HCT116 (cell line): ENCODE measurements around the gene RETREG1. TPM values are rescaled to one million over a fixed set of nuclear protein-coding genes. Genes with fewer than 3 reads are reported as not detected.

Experiments
- ATAC-seq: fragments of 200-7000 bp; cut with Tn5 transposase; 2 replicates; pipeline ENCODE4 v1.9.1; 2020; ENCODE audit warnings: mild to moderate bottlenecking, moderate library complexity
- BruUV-seq: library from RNA; stranded (reverse); fragments of 400-500 nt; replicated peaks from 2 replicates; lab custom pipeline; 2021; lab: Mats Ljungman, UMichigan
- CTCF ChIA-PET: fragments of 300-600 bp; sonication (Branson Sonifier 250); formaldehyde crosslinking; loops from one replicate; lab custom pipeline; 2021; ENCODE audit warnings: antibody characterized with exemption; lab: Charles Lee
- POLR2A ChIA-PET: fragments of 300-600, 350-600 bp; sonication (Branson Sonifier 250); formaldehyde crosslinking; loops from one replicate; lab custom pipeline; 2021; ENCODE audit warnings: antibody characterized with exemption; lab: Charles Lee
- RAD21 ChIA-PET, 2 experiments: fragments of 300-600 bp; sonication (Branson Sonifier 250); formaldehyde crosslinking; loops; one replicate each; lab custom pipeline; 2023; ENCODE audit warnings: low total read pairs in 2 of 2; ENCODE audit not compliant: uncharacterized antibody in 2 of 2, unreplicated experiment in 2 of 2, low non-redundant PET in 1 of 2; lab: Charles Lee
- DNase-seq: peaks from one replicate; pipeline ENCODE4 v3.0.0-alpha.2; 2010; ENCODE audit warnings: low read depth, low spot score
- H2AFZ ChIP-seq: fragments of 200-600 bp; shearing (Covaris generic), sonication (generic); 2 replicates; pipeline ENCODE4 v1.6.1; 2017; ENCODE audit warnings: low read depth, mixed run types, mixed read lengths, antibody characterized with exemption, low read length; ENCODE audit not compliant: poor library complexity, severe bottlenecking
- H3K27ac ChIP-seq: 2 replicates; pipeline ENCODE4 v1.5.1; 2012; ENCODE audit warnings: low read depth, low read length
- H3K27me3 ChIP-seq: fragments of 200-600 bp; sonication (generic); 2 replicates; pipeline ENCODE4 v1.6.1; 2016; ENCODE audit warnings: mixed run types, low read length, mixed read lengths; ENCODE audit not compliant: insufficient read depth
- H3K36me3 ChIP-seq, 2 experiments: fragments of 200-500 bp in 1 of 2; fragments of 200-600 bp in 1 of 2; sonication (Bioruptor generic) in 1 of 2; sonication (generic) in 1 of 2; 2 replicates each; pipeline versions ENCODE4 v1.5.1 to v1.6.1; 2014 to 2016; ENCODE audit warnings: low read length in 2 of 2, inconsistent platforms in 1 of 2, mixed read lengths in 1 of 2, mixed run types in 1 of 2; ENCODE audit not compliant: insufficient read depth in 2 of 2, control insufficient read depth in 1 of 2
- H3K4me1 ChIP-seq, 2 experiments: fragments of 200-600 bp in 1 of 2; sonication (generic) in 1 of 2; 2 replicates each; pipeline versions ENCODE4 v1.5.1 to v1.6.1; 2012 to 2017; ENCODE audit warnings: low read length in 2 of 2, inconsistent platforms in 1 of 2, mild to moderate bottlenecking in 1 of 2, mixed read lengths in 1 of 2, mixed run types in 1 of 2, moderate library complexity in 1 of 2; ENCODE audit not compliant: insufficient read depth in 2 of 2, control insufficient read depth in 1 of 2
- H3K4me2 ChIP-seq: fragments of 200-600 bp; sonication (generic); 2 replicates; pipeline ENCODE4 v1.6.1; 2017; ENCODE audit warnings: mixed run types, low read length, mixed read lengths
- H3K4me3 ChIP-seq, 2 experiments: fragments of 200-600 bp in 1 of 2; sonication (generic) in 1 of 2; replicated peaks in 1 of 2; 2 replicates each; pipeline ENCODE4 v1.5.1; 2011 to 2016; ENCODE audit warnings: low read length in 2 of 2, control low read depth in 1 of 2, low read depth in 1 of 2, mild to moderate bottlenecking in 1 of 2, mixed read lengths in 1 of 2, mixed run types in 1 of 2
- H3K79me2 ChIP-seq: fragments of 200-600 bp; sonication (generic); 2 replicates; pipeline ENCODE4 v1.6.1; 2017; ENCODE audit warnings: mild to moderate bottlenecking, mixed run types, low read length, moderate library complexity, mixed read lengths; ENCODE audit not compliant: insufficient read depth
- H3K9ac ChIP-seq: fragments of 200-600 bp; sonication (generic); 2 replicates; pipeline ENCODE4 v1.6.1; 2016; ENCODE audit warnings: low read length, mixed read lengths
- H3K9me2 ChIP-seq: fragments of 200-600 bp; sonication (generic), shearing (Covaris generic); 2 replicates; pipeline ENCODE4 v1.6.1; 2017; ENCODE audit warnings: mixed run types, mild to moderate bottlenecking, moderate library complexity; ENCODE audit not compliant: insufficient read depth
- H3K9me3 ChIP-seq, 2 experiments: fragments of 200-500 bp in 1 of 2; fragments of 200-600 bp in 1 of 2; sonication (Bioruptor generic) in 1 of 2; sonication (generic) in 1 of 2; 2 replicates each; pipeline ENCODE4 v1.6.1; 2014 to 2017; ENCODE audit warnings: low read length in 2 of 2, mixed read lengths in 2 of 2, inconsistent platforms in 1 of 2, low read depth in 1 of 2, mild to moderate bottlenecking in 1 of 2, mixed run types in 1 of 2, moderate library complexity in 1 of 2; ENCODE audit not compliant: control insufficient read depth in 1 of 2, insufficient read depth in 1 of 2
- H4K20me1 ChIP-seq: fragments of 200-600 bp; sonication (generic), shearing (Covaris generic); 2 replicates; pipeline ENCODE4 v1.6.1; 2017; ENCODE audit warnings: mixed run types, mild to moderate bottlenecking, moderate library complexity; ENCODE audit not compliant: insufficient read depth
- CEBPB ChIP-seq: IDR thresholded peaks from 2 replicates; pipeline ENCODE4 v1.6.1; 2012; ENCODE audit warnings: low read depth
- CTCF ChIP-seq, 3 experiments: fragments of 200-600 bp in 1 of 3; sonication (generic) in 1 of 3; IDR thresholded peaks in 2 of 3; conservative IDR thresholded peaks in 1 of 3; 2 replicates each; pipeline ENCODE4 v1.5.1; 2012 to 2017; ENCODE audit warnings: low read depth in 2 of 3, low read length in 2 of 3, antibody characterized with exemption in 1 of 3, borderline replicate concordance in 1 of 3, control low read depth in 1 of 3, mild to moderate bottlenecking in 1 of 3, mixed read lengths in 1 of 3, mixed run types in 1 of 3, moderate library complexity in 1 of 3; ENCODE audit not compliant: insufficient read depth in 1 of 3
- EGR1 ChIP-seq: IDR thresholded peaks from 2 replicates; pipeline ENCODE4 v1.6.1; 2012; ENCODE audit warnings: low read depth
- ELF1 ChIP-seq: IDR thresholded peaks from 2 replicates; pipeline ENCODE4 v1.6.1; 2012; ENCODE audit warnings: low read depth, borderline replicate concordance
- EZH2 ChIP-seq: fragments of 200-600 bp; sonication (generic); IDR thresholded peaks from 2 replicates; pipeline ENCODE4 v1.6.1; 2017; ENCODE audit warnings: antibody characterized with exemption, mixed run types
- EZH2phosphoT487 ChIP-seq: fragments of 200-600 bp; IDR thresholded peaks from 2 replicates; pipeline ENCODE4 v1.6.1; 2018; ENCODE audit warnings: antibody characterized with exemption, borderline replicate concordance
- FOSL1 ChIP-seq: IDR thresholded peaks from 2 replicates; pipeline ENCODE4 v1.6.1; 2012; ENCODE audit warnings: low read depth
- JUND ChIP-seq: IDR thresholded peaks from 2 replicates; pipeline ENCODE4 v1.6.1; 2012
- MAX ChIP-seq: IDR thresholded peaks from 2 replicates; pipeline ENCODE4 v1.6.1; 2012
- POLR2AphosphoS5 ChIP-seq: IDR thresholded peaks from 2 replicates; pipeline ENCODE4 v1.6.1; 2011; ENCODE audit warnings: mild to moderate bottlenecking, low read depth, low read length, moderate library complexity
- RAD21 ChIP-seq: IDR thresholded peaks from 2 replicates; pipeline ENCODE4 v1.6.1; 2012; ENCODE audit warnings: low read depth, mild to moderate bottlenecking
- REST ChIP-seq: IDR thresholded peaks from 2 replicates; pipeline ENCODE4 v1.6.1; 2012; ENCODE audit warnings: low read depth
- SIN3A ChIP-seq: IDR thresholded peaks from 2 replicates; pipeline ENCODE4 v1.6.1; 2012; ENCODE audit warnings: low read depth
- SP1 ChIP-seq: IDR thresholded peaks from 2 replicates; pipeline ENCODE4 v1.6.1; 2012; ENCODE audit warnings: low read depth
- TCF7L2 ChIP-seq: IDR thresholded peaks from 2 replicates; pipeline ENCODE4 v1.7.0; 2011; ENCODE audit warnings: borderline replicate concordance, inconsistent platforms; ENCODE audit not compliant: insufficient read depth, insufficient read length; ENCODE audit errors: extremely low read depth
- ZFX ChIP-seq: fragments of 450-650 bp; IDR thresholded peaks from 2 replicates; pipeline ENCODE4 v1.6.1; 2017
- intact Hi-C: fragments of 100-400 bp; cut with micrococcal nuclease; formaldehyde crosslinking; loops from 2 replicates; pipeline ENCODE4 v1.10.0; 2022
- total RNA-seq: library from RNA; stranded (reverse); gene quantifications from one replicate; pipeline ENCODE4 v1.2.1, GENCODE V29; 2021; ENCODE audit not compliant: unreplicated experiment
- TF ChIP-seq, protein P1 (sequence below): IDR thresholded peaks from 2 replicates; pipeline ENCODE4 v1.6.1; 2011; ENCODE audit warnings: mild to moderate bottlenecking, low read length, moderate library complexity; ENCODE audit not compliant: insufficient replicate concordance; ENCODE audit errors: extremely low read depth

RETREG1 gene
- total RNA-seq, 1 experiment from 2014 or later, result 6.0 TPM

- CTCF ChIA-PET, result no interaction called here
- Histone ChIP-seq H3K27me3 (no peaks in the 10 kb centered on the region), H3K27ac (no peak overlapping the region), H3K9ac (no peak overlapping the region), H4K20me1 (no peaks in the 10 kb centered on the region), H3K9me3 (no peaks in the 10 kb centered on the region), H3K4me2 (no peak overlapping the region), H3K9me2 (no peaks in the 10 kb centered on the region), H2AFZ (no peak overlapping the region), H3K4me3 (no peak overlapping the region), H3K36me3 (no peaks in the 10 kb centered on the region), H3K4me1 (no peaks in the 10 kb centered on the region), H3K79me2 (no peaks in the 10 kb centered on the region)
- POLR2A ChIA-PET, result no interaction called here
- intact Hi-C loops, result loop anchor here (5.0 kb wide), 1 partner anchor 1750 kb away; no protein-coding TSS in a partner anchor
- DNase-seq (no peak), ATAC-seq (no peak)
- TF ChIP-seq REST, result no peak
- TF ChIP-seq RAD21, result no peak
- TF ChIP-seq CEBPB, result no peak
- no peak for TF ChIP-seq FOSL1
- TF ChIP-seq ZFX, result no peak
- TF ChIP-seq EZH2phosphoT487, result no peak
- TF ChIP-seq TCF7L2, result no peak
- no peak for TF ChIP-seq SP1
- TF ChIP-seq CTCF (IDR thresholded peaks at IDR 0.05 in 2 of 3, conservative IDR thresholded peaks at IDR 0.05 in 1 of 3; ENCODE audit: borderline replicate concordance in 1 of 3, insufficient read depth in 1 of 3, low read depth in 2 of 3, low read length in 2 of 3), result no peak
- TF ChIP-seq EZH2, result no peak
- TF ChIP-seq SIN3A, result no peak
- TF ChIP-seq, protein P1, sequence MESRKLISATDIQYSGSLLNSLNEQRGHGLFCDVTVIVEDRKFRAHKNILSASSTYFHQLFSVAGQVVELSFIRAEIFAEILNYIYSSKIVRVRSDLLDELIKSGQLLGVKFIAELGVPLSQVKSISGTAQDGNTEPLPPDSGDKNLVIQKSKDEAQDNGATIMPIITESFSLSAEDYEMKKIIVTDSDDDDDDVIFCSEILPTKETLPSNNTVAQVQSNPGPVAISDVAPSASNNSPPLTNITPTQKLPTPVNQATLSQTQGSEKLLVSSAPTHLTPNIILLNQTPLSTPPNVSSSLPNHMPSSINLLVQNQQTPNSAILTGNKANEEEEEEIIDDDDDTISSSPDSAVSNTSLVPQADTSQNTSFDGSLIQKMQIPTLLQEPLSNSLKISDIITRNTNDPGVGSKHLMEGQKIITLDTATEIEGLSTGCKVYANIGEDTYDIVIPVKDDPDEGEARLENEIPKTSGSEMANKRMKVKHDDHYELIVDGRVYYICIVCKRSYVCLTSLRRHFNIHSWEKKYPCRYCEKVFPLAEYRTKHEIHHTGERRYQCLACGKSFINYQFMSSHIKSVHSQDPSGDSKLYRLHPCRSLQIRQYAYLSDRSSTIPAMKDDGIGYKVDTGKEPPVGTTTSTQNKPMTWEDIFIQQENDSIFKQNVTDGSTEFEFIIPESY, result no peak
- TF ChIP-seq EGR1, result no peak
- no peak for TF ChIP-seq POLR2AphosphoS5
- TF ChIP-seq MAX, result no peak
- TF ChIP-seq JUND, result no peak
- TF ChIP-seq ELF1, result no peak
- no TSS peak for BruUV-seq
- RAD21 ChIA-PET, result no interaction called here
These were observed 34.7 kb downstream of the RETREG1 start for GRCh38 chr5:16582081-16582480.
